ENCODE results near the gene AKAP1.
A peak's percentile ranks its signal among the peaks of the same experiment; 100 is the strongest.

The AKAP1 gene

DNA sequence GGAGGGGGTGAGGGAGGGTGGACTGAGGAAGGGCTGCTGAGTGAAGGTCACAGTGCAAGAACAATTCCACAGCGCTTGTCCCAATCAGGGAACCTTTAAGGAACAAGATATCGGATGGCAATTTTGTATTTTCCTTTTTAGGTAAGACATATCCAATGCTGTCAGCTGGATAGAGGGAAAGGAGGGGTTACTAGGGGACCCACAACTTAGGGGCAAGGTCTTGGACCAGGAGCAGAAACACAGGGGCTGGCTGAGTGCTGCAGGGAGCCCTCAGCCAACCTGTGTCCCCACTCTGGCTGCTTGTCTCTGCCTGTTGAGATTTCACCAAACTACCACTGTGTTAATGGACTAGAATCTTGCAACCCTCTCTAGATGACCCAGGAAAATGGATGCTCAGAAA, 47.6 kb downstream of the AKAP1 start:
- TF ChIP-seq, protein P1, sequence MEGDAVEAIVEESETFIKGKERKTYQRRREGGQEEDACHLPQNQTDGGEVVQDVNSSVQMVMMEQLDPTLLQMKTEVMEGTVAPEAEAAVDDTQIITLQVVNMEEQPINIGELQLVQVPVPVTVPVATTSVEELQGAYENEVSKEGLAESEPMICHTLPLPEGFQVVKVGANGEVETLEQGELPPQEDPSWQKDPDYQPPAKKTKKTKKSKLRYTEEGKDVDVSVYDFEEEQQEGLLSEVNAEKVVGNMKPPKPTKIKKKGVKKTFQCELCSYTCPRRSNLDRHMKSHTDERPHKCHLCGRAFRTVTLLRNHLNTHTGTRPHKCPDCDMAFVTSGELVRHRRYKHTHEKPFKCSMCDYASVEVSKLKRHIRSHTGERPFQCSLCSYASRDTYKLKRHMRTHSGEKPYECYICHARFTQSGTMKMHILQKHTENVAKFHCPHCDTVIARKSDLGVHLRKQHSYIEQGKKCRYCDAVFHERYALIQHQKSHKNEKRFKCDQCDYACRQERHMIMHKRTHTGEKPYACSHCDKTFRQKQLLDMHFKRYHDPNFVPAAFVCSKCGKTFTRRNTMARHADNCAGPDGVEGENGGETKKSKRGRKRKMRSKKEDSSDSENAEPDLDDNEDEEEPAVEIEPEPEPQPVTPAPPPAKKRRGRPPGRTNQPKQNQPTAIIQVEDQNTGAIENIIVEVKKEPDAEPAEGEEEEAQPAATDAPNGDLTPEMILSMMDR (conservative IDR thresholded peaks at IDR 0.05; ENCODE audit: low read depth): no peak
- peak overlapping the region; percentile 38; the same call in 1 of the 2 replicates for H3K27ac ChIP-seq
- DNase-seq (ENCODE audit: low spot score): no peak
- CTCF ChIA-PET: no interaction called here
- POLR2A ChIA-PET (ENCODE audit: low non-redundant PET): no interaction called here

DNA sequence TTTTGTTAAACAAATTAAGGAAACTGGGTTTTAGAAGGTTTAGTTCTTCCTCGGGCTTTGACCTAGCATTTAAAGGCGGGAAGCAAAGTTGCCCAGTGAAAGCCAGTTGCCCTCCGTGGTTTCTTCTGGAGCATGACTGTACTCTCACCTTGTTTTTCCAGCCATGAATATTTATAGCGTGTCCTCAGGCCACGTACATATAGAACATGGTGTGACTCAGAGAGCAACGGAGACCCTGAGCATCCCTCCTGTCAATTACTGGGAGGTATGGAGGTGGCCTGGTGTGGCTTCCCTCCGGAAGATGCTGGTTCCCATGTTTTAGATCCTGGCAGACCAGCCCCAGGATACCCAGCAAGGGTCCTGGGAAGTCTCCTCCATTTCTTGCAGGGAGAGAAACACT, 48.4 kb downstream of the AKAP1 start:
- POLR2A ChIA-PET (ENCODE audit: low non-redundant PET): no interaction called here
- H3K27ac ChIP-seq: no peak overlapping the region
- no peak for DNase-seq (ENCODE audit: low spot score)
- TF ChIP-seq, protein P1 (conservative IDR thresholded peaks at IDR 0.05; ENCODE audit: low read depth): no peak
- CTCF ChIA-PET: no interaction called here

DNA sequence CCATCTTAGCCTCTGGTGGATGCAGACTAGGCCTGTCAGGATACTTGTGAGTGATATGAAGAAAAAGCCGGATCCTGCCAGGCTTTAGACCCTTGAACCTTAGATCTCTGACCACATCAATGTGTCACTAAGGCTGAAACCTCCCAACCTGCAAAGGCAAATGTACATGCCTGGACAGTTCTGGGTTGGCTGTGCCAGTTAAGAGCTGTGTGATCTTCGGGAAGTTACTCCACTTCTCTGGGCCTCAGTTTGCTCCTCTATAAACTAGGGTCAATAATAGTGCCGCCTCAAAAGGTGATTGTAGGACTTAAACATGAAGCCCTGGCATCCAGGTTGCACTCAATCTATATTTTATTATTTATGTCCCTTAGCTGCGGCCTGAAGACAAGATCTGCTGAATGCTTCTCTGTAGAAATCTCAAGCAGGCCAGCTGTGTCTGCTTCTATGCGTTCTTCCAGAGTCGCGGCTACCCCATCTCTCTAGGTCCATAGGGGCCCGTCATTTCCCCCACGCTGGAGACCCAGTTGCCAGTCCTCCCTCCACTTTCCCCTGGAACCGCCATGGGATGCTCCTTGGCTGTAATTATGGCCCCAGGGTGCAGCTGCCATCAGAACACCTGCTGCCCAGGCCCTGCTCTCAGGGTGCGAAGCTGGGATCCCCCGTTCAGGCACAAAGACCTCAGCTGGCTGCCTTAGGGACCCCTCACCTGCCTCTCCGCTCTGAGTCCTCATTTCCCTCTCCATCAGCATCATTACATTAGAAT, 50.2 kb downstream of the AKAP1 start:
- POLR2A ChIA-PET (ENCODE audit: low non-redundant PET): no interaction called here
- H3K27ac ChIP-seq: no peak overlapping the region
- CTCF ChIA-PET: interaction anchor here (0.9 kb wide), 1 partner anchor 537 kb away, joined by 3 read pairs; no protein-coding TSS in a partner anchor
- TF ChIP-seq, protein P1 (conservative IDR thresholded peaks at IDR 0.05; ENCODE audit: low read depth): no peak
- no peak for DNase-seq (ENCODE audit: low spot score)

DNA sequence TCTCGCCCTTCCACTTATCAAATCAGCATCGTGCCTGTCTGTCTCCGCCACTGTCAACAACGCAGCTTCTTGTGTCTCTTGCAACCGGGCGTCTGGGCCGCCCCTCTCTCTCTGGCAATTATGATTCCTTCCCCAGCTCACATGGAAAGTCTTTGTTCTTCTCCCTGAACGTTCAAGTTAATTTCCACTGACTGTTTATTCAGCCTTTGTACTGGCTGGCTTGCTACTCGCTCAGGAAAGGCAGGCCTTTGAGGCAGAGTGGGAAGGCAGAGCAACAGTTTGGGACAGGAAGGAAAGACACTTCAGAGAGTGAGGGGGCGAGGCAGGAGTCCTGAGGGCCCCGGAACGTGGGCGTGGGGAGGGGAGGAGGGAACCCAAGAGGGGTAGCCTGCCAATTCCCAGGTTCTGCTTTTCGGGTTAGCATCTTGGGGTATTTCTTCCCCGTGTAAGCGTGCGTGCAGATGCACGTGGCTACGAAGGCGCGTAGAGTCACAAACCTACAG, 50.8 kb downstream of the AKAP1 start:
- CTCF ChIA-PET: interaction anchor here (0.5 to 0.9 kb wide), 2 partner anchors 229 to 536 kb away, joined by 3 to 5 read pairs; no protein-coding TSS in a partner anchor
- H3K27ac ChIP-seq: no peak overlapping the region

DNA sequence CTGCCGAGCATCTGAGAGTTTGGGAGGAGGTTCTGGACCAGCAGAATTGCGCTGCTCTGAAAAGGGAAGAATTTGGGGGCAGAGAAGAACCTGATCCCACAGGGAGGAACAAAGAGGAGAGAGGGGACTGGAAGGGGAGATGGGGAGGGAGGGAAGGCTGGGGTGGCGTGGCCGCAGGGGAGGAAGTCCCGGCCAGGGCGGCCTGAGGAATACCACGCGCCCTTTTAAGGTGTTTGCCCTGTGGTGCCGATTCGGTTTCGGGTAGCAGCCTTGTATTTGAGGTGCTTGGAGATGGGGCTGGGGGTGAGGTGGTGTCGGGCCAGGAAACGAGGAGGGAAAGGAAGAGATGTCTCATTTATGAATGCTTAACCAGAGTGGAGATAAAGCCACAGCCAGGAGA, 51.3 kb downstream of the AKAP1 start:
- H3K27ac ChIP-seq: no peak overlapping the region
- POLR2A ChIA-PET (ENCODE audit: low non-redundant PET): no interaction called here
- TF ChIP-seq, protein P1 (conservative IDR thresholded peaks at IDR 0.05; ENCODE audit: low read depth): no peak
- no peak for DNase-seq (ENCODE audit: low spot score)
- CTCF ChIA-PET: no interaction called here

More for the DNA sequence above, 50.8 kb downstream of the AKAP1 start:
- POLR2A ChIA-PET (ENCODE audit: low non-redundant PET): no interaction called here
- TF ChIP-seq, protein P1 (conservative IDR thresholded peaks at IDR 0.05; ENCODE audit: low read depth): no peak
- no peak for DNase-seq (ENCODE audit: low spot score)

DNA sequence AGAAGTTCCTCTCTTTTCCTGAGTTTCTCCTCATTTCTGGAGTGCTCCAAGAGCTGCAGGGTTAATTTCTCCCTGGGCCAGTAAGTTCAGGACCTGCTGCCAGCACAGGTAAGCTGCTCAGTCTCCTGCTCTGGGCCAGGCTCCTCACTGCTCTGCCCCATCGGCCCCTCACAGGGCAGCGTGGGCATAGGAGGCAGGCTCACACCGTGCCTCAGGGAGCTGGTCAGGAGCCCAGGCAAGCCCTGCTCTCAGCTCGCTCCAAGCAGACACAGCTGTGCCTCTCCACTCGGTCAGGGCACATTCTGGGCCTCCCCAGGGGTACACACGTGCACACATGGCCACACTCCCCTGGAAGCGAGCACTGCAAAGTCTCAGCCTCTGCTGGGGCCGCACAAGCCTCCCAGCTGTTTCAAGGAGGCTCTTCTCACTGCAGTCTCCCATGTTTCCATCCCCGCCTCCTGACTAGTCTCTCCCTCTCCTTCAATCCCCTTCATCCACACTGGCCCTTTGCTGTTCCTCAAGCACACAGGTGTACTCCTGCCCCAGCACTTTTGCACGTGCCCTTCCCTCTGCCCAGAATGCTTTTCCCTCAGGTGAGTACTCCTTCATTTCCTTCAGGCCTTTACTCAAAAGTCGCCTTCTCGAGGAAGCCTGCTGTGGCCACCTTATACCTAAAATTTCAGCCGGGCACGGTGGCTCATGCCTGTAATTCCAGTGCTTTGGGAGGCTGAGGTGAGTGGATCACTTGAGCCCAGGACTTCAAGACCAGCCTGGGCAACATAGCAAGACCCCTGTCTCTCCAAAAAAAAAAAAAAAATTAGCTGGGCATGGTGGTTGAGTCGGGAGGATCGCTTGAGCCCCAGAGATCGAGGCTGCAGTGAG, 53.2 kb downstream of the AKAP1 start:
- ChIA-PET POLR2A (ENCODE audit: low non-redundant PET) (no interaction called here), CTCF (interaction anchor here (0.7 kb wide), 1 partner anchor 684 kb away, joined by 4 read pairs; no protein-coding TSS in a partner anchor)
- H3K27ac ChIP-seq: no peak overlapping the region
- DNase-seq (ENCODE audit: low spot score): no peak
- TF ChIP-seq, protein P1 (conservative IDR thresholded peaks at IDR 0.05; ENCODE audit: low read depth): no peak
